T1000 (cell line): ENCODE measurements around the gene SYNDIG1L.
"Not testable (repeated sequence)": the region's sequence is repeated elsewhere in the genome, so short reads cannot be mapped to it uniquely, and the experiment has no call there.

Source experiments
- DNase-seq: peaks from one replicate; lab custom pipeline; 2025; ENCODE audit warnings: mixed read lengths; lab: John Stamatoyannopoulos, UW

Gene SYNDIG1L

DNA sequence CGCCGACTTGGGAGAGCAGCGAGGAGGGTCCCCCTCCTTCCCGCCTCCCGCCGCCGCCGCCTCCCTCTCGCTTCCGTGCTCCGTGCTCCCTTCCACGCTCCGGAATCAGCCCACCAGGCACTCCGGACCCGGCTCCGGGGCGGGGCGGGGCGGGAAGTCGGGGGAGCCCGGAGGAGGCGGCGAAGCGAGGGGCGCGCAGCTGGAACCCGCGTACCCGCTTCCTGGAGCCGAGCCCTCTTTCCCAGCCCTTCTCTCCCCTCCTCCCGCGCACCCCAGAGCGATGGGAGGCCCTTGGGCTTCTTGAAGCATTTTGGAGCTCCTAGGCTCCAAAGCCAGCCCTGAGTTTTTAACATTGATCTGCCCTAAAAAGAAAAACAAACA lies at the start of gene SYNDIG1L:
Gene SYNDIG1L (minus strand): TSS at position 9 of the 381 bp plus-strand sequence. CDS start 16,466 bp downstream, outside the sequence.
- DNase-seq = no peak

DNA sequence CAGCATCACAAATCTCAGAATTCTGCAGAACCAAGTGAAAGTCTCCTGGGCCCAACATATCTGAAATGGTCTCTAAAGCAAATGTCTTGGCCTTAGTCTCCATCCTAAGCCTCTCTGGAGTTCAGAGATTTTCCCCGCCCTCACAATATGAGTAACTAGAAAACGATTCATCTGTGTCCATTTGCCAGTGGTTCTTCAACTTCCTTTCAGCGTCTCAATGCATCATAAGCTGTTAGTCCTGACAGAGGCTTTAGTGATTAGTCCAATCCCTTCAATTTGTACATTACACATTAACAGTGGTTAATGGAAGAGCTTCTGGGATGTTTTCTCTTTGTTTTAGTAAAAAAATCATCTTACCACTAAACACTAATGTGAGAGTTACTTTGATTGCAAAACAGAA lies 49.7 kb upstream of the SYNDIG1L start:
- no peak for DNase-seq

DNA sequence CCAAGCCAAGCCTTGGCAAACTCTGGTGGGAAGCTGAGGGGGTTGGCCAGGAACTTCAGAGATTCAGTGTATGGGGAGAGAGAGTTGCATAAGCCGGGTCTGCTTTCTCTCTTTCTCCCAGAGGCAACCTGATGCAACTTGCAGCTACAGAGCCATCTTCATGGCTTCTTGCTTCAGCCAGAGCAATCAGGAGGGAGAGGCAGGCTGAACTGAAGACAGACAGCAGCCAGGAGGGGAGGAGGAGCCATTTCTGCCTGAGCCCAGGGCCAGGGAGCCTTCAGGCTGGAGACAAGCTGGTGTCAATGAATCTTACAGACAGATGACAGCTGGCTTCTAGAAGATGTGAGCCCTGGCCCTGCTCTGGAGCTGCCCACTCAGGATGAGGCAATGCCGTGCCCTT lies 48.4 kb upstream of the SYNDIG1L start:
- DNase-seq = no peak

DNA sequence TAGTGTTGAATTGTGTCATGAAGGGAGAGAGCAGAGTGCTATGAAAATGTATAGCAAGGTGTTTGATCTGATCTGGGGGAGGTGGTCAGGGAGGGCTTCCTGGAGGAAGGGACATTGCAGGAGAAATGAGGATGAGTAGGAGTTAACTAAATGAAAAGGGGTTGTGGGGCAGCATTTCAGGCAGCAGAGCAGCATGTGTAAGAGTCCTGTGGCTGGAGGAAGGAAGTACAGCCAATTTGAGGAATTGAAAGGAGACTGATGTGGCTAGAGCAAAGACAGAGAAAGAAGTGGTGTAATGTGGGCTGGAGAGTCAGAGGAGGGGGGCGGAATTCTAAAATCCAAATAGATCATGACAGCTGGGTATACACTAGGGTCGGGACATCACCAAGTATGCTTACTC lies 46.6 kb upstream of the SYNDIG1L start:
- no peak for DNase-seq

DNA sequence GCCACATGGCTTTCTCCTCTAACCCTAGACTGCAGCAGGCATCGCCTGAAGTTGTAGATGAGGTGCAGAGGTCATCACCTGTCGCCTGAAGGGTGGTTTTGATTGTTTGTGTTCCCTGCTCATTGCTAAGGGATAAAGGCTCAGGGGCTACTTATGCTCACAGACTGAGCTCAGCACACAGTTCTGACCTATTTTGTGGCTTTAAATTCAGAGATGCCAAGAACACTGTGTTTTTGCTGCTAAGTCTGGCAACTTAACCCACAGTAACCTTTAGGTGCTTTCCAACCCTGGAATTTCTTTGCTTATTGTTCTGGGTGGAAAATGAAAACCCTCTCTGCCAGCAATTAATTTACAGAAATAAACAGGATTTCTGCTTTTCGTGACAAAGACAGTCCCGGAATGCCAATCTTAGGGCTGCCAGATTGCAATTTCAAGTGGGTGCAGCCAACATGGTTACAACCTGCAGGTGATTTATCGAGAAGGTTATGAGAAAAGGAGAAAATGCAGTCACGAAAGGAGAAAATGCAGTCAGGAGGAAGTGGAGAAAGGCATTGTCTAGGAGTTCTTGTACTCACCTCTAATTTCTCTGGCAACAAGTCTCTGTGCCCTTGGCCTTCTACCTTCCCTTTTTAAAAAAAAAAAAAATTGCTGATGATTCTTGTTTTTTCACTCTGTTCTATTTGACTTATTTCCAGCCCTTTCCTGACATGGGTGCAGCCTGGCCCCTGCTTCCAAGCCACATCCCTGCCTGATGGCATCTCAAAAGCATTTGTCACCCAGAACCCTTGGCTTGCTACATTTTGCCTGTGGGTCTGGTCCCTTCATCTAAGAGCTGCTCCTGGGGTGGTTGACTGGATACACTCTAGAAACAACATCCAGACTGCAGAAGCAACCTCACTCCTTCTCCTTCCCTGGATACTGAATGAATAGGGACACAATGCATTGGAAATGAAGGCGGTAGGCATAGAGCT lies 43.8 kb upstream of the SYNDIG1L start:
- DNase-seq = no peak

DNA sequence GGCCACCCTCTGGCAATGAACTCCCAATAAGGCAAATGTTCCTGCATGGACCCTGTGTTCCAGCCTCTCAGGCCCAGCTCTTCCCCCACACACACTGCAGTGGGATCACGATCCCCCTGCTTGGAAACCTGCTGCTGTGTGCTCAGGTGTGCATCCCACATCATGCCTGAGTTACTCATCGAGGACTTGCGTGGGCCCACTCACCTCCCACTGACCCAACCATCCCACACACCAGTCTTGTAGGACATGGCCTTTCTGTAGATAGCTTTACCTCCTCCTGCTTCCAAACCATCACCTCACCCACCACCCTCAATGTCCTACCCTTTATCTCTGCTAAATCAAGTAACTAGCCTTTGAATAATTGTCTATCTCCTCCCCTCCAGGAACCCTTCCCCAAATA lies 42.5 kb upstream of the SYNDIG1L start:
- no peak for DNase-seq

DNA sequence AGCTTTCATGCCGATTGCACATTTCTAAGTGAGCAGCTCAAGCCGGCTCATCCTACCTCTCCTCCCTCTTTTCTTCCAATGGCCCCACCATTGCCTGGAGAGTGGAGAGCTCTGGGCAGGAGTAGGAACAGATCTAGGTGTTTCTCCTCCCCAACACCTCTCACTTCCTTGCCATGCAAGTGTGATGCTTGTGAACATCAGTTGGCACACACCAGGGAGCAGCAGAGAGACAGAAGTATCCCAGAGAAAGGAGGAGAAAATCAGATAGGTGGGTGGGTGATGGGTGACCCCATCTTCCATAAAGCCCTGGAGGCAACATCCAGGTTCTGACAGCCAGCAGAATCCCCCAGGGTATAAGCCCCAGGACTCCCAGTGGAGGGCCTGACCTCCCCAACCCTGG lies 39.3 kb upstream of the SYNDIG1L start:
- no peak for DNase-seq

DNA sequence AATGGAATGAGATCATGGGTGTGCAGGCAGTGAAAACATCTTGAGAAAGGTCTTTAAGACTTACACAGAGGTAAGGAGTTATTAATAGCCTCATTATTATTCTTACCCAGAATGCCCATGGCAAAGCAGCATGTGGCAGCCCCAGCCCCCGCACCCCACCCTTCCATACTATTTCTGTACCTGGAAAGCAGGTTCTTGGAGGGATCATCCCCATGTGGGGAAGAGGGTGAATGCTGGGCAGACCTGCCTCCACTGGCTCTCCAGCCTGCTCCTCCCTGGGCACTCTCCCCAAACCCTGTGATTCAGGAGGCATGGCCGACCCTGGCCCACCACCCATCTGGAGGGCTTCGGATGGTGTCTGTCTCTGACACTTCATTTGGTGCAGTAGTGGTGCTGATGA lies 38.8 kb upstream of the SYNDIG1L start:
- DNase-seq = no peak

DNA sequence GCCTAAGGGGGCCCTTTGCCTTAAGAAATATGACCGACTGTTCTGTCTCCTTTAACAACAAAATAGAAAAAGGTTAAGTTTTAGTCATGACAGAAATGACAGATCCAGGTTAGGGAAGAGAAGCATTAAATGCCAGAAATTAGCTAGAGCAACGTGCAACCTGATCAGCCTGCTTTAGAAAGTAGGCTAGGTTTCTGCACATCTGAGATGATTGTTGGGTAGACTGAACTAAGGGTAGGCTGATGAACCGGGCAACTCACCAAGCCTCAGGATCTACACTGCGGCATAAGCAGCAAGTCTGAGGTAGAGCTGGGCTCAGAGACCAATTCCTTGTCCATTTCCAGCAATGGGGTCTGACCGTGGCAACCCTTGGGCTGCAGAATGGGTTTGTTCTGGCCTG lies 37.7 kb upstream of the SYNDIG1L start:
- DNase-seq = no peak

DNA sequence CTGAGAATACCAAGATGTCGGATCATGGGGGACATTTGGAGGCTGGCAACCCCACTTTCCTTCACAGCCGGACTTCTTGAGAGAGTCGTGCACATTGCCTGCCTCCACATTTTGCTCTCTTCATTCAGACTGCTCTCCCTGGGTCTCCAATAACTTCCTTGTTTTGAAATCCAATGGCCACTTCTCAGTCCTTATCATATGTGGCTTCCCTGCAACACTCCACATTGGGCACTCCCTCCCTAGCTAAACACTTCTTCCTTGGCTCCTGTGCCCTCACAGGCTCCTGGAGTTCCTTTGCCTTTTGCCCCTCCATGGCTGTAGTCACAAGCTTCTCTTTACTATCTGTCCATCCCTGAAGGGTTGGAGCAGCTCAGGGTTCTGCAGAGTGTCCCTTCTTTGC lies 37.0 kb upstream of the SYNDIG1L start:
- DNase-seq = no peak

DNA sequence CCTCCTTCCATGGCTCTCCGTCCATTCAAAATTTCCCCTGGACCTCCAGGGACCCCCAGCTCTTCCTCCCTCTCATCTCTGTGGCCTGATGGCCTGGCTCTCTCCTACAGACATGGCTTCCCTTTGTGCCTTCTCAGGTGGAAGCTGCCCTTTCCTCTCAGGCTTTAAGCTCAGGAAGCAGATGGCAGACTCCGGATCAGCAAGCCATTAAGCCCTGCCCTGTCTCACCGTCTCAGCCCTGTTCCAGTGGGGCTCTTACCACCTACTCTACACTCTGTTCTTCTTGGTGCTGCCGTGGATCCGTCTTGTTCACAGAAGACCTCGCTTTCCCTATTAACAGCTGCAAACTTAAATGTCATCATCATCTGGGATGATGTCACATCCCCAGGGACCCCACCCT lies 34.0 kb upstream of the SYNDIG1L start:
- no peak for DNase-seq

DNA sequence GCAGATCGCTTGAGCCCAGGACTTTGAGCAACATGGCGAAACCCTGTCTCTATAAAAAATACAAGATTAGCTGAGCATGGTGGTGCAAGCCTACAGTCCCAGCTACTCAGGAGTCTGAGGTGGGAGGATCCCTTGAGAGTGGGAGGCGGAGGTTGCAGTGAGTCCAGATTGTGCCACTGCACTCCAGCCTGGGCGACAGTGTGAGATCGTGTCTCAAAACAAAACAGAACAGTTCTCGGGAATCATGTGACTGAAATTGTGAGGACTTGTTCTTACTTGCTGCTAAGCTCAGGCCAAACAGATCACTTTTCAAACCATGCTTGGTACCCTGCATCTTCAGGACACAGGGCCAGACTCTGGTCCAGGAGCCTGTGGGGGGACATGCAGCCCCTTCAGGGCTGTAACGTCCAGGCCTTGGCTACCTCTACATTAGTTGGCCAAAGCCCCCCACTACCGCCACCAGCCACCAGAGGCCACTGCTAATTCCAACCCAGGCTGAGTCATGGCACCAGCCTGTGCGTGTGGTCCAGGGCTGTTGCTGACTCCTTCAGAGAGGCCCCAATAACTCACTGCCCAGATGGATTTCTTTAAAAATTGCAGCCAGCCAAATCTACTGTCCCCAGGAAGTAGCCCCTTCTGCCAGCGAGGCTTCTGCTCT lies 33.4 kb upstream of the SYNDIG1L start:
- DNase-seq = no peak

DNA sequence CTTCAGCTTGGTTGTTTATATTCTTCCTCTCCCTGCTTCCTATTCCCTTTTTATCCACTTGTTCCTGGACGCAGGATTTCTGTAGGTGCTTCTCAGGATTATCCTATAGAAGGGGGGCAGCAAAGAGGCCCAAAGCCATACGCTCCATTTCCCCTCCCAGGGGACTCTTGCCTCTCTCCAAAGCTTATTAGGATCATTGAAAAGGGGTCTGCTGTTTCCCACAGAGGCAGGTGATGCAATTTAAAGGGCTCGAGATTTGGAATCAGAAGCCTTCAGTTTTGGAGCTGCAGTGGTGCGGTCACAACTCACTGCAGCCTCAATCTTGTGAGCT lies 31.5 kb upstream of the SYNDIG1L start:
- DNase-seq = no peak

DNA sequence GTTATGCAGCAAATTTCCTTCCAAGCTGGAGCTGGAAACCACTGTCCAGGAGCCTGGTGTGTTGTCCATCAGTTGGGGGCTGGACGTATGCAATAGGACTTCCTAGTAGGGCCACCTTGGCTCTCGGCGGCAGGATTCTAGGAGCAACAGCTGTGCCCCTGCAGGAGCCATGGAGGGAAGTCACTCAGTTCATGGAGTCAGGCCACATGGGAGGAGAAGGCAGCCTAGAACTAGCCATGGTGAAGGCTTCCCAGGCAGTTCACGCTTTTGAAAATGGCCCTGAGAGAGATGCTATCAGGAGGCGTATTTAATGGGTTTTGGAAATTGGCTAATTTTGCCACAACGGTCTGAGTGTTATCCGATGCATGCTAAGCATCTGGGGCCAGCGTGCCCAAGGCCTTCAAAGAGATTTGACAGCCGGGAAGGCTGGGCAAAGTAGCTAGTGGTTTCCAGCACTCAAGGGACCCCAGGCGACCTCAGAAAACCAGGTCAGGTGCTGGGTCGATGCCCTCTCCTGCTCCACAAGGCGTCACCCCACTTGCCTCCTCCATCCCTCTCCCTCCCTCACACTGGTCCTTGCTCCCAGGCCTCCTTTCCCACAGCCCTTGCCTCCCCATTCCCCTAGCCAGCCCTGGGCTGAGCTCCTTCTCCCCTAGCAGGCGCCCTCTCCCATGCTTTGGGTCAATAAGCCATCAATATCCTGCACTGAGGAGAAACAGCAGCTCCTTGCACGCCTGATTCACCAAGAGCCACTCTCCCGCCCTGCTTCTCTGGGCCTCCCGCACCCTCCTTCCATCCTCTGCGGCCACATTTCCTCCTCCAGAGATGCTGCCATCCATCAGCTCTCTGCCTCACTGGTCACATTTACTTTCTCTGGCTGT lies 30.9 kb upstream of the SYNDIG1L start:
- DNase-seq = no peak

DNA sequence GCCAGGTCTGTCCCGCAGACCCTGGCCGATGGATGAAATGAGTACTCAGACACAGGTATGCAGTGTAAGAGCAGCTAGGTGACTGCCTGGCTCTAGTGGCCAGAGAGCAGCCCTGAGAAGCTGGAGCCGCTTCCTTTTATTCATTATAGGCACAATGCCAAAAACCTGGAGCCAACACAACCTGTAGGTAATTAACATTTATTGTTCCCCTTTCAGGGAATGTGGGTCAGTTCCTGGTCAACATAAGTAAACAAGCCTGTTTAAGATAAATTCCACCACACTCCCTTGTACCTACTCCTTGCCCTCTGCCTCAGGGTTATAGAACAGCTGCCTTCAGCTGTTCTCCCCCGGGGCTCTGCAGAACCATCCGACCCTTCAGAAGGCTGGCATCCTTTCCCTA lies 28.4 kb upstream of the SYNDIG1L start:
- not testable (repeated sequence) for DNase-seq

DNA sequence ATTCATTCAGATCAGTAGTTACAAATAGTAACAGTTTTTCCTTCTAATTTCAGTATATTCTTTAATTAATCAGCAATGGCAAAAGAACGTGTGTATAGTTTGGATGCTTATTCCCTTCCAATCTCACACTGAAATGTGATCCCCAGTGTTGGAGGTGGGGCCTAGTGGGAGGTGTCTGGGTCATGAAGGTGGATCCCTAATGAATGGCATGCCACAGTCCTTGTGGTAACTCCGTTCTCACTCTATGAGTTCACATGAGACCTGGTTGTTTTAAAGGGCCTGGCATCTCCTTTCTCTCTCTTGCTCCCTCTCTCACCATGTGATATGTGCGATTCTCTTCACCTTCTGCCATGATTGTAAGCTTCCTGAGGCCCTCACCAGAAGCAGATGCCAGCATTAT lies 18.9 kb upstream of the SYNDIG1L start:
- DNase-seq = no peak

DNA sequence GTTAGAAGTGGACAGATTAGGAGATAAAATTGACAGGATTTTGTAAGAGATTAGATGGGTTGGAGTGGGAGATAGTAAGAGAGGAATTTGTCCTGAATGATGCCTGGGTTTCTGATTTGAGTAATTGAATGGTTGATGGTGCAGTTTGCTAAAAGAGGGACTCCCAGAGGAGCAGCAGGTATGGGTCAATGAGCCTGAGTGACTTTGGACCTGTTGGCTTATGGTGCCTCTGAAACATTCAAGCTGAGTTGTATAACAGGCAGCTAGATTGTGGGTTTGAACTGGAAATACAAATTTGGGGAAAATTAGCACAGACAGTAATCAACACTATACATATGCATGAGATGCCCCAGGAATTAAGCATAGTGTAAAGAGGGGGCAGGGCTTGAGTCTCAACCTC lies 16.7 kb upstream of the SYNDIG1L start:
- DNase-seq = no peak

DNA sequence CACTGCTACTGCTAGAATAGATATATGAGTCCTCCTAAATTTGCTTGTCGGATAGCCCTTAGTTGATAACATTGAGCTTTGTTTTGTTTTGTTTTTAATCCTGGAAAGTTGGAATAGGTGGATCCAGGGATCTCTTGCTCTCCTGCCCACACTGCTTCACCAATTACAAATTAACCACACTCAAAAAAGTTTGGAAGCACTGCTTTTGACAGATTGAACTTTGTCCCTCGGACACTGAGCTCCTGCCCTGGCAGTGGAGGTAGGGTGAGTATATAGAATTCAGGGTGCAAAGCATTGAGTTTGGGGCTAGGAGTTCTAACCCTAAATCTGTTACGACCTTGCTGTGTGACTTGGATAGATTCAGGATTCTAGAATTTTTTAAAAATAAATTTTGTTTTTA lies 15.1 kb upstream of the SYNDIG1L start:
- DNase-seq = no peak

DNA sequence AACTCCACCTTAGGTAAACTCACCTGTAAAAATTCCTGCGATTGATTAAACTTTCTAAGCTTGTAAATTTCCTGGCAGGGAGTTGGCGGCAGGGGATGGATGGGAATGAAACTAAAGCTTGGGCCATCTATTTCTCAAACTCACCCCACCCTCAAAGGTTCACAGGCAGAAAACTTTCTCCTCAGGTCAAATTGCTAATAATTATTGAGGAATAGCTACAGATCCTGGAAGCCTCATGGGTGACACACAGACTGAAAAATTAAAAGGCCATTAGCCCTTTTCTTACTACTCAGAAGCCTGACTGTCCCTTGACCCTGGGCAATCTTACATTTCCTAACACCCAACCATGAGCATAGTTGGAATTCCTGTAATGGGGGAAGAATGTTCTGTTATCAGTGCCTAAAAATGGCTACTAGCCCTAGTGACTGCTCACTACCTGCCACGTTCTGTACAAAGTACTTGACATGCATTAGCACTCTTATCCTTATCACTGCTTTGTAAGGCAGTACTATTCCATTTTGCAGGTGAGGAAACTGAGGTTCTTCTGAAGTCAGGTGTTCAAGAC lies 12.4 kb upstream of the SYNDIG1L start:
- no peak for DNase-seq

DNA sequence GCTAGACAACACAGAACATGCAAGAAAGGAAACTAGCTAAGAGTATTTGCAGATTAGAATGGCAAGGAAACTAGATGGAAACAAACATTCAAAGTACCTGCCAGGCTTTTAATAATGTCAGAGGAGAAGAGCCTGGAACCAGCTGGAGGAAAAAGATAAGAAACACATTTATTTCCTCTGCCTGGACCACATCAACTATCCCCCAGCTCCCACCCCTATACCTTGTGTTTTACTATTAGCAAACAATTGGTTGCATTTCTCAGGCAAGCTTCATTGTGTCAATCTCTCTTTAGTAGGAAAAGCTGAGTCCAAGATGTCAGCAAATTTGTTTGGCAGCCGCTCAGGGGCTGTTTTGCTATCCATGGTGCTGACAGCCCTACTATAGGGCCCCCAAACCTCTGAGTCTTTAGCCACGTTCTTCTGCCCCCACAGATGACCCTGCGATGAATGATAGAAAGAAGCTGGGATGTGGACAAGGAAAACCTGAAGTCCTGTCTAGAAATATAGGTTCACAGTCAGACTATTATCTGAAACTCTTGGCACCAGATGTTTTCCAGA lies 11.6 kb upstream of the SYNDIG1L start:
- DNase-seq = no peak

DNA sequence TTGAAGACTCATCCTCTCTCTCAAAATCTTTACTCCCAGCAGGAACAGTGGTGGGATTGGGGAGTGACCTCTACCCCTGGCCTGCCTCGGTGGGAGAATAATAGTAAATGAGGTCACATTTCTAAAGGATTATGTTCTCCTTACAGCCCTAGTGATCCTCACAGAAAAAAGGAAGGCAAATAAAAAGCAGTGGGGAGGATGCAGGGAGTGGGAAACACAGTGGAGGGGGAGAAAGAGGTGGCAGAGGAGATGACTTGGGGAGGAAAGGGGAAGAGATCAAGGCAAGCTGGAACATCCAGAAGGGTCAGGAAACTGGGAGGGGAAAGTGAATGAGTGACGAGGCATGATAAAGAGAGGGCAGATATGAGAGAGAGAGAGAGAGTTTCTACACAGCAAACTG lies 8.3 kb upstream of the SYNDIG1L start:
- DNase-seq = no peak

DNA sequence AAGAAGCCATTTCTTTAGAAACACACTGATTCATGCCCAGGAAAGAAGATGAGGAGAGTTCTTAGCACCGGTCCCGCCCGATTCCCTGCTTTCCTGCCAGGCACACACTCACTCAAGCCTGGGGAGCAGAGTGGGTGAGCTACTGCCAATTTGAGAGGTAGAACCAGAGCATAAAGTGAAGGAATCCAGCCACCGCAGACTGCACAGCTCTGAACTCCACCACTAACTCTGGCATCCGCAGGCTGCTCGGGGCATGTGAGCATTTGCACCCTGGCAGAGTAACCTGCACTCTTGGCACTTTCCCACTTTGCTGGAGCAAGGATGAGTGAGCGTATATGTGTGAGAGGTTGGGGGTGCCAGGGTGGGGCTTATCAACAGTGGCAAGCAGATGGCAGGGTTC lies 4.0 kb upstream of the SYNDIG1L start:
- no peak for DNase-seq
